HepG2 (cell line): ENCODE results near the gene ZNF865. TPM values are rescaled to one million over a fixed set of nuclear protein-coding genes. Genes with fewer than 3 reads are reported as not detected.

Source experiments
- HDAC1 ChIP-seq: sonication (generic); formaldehyde crosslinking; IDR thresholded peaks from 2 replicates; pipeline ENCODE4 v1.5.1; 2020; ENCODE audit warnings: mild to moderate bottlenecking, missing genetic modification reagents
- HES4 ChIP-seq: sonication (generic); formaldehyde crosslinking; IDR thresholded peaks from 2 replicates; pipeline ENCODE4 v1.9.0; 2021; ENCODE audit warnings: mild to moderate bottlenecking, missing genetic modification reagents, borderline replicate concordance
- JUNB ChIP-seq: sonication (generic); formaldehyde crosslinking; IDR thresholded peaks from 2 replicates; pipeline ENCODE4 v1.8.0; 2022; ENCODE audit warnings: missing genetic modification reagents, mild to moderate bottlenecking, borderline replicate concordance
- NCOR1 ChIP-seq: fragments of 200-600 bp; sonication (generic); IDR thresholded peaks from 2 replicates; pipeline ENCODE4 v1.7.0; 2017; ENCODE audit warnings: antibody characterized with exemption, low read length, borderline replicate concordance
- PPARG ChIP-seq: conservative IDR thresholded peaks from 2 replicates; pipeline ENCODE4 v1.6.1; 2016; ENCODE audit warnings: missing biosample characterization, missing genetic modification reagents
- PREB ChIP-seq: sonication (generic); formaldehyde crosslinking; IDR thresholded peaks from 2 replicates; pipeline ENCODE4 v1.4.0; 2020; ENCODE audit warnings: missing genetic modification reagents
- PRPF4 ChIP-seq: fragments of 200-400 bp; formaldehyde crosslinking; IDR thresholded peaks from 2 replicates; pipeline ENCODE4 v1.6.1; 2016; ENCODE audit warnings: low read length, low read depth; ENCODE audit not compliant: poor library complexity, severe bottlenecking
- RERE ChIP-seq: IDR thresholded peaks from 2 replicates; pipeline ENCODE4 v1.6.1; 2016; ENCODE audit warnings: low read depth, missing genetic modification reagents, missing compliant biosample characterization
- SCMH1 ChIP-seq: sonication (generic); formaldehyde crosslinking; IDR thresholded peaks from 2 replicates; pipeline ENCODE4 v1.9.0; 2021; ENCODE audit warnings: missing genetic modification reagents, mild to moderate bottlenecking, borderline replicate concordance
- SMAD3 ChIP-seq: sonication (generic); formaldehyde crosslinking; IDR thresholded peaks from 2 replicates; pipeline ENCODE4 v1.4.0; 2020; ENCODE audit warnings: missing genetic modification reagents
- SMARCE1 ChIP-seq: fragments of 450-650 bp; IDR thresholded peaks from 2 replicates; pipeline ENCODE4 v1.6.1; 2017; ENCODE audit warnings: borderline replicate concordance
- TBL1XR1 ChIP-seq: fragments of 150-350 bp; IDR thresholded peaks from 2 replicates; pipeline ENCODE4 v1.6.1; 2014; ENCODE audit warnings: borderline replicate concordance, low read length; ENCODE audit not compliant: partially characterized antibody
- ZFP91 ChIP-seq: sonication (generic); formaldehyde crosslinking; IDR thresholded peaks from 2 replicates; pipeline ENCODE4 v1.9.0; 2022; ENCODE audit warnings: missing genetic modification reagents, mild to moderate bottlenecking, borderline replicate concordance
- ZKSCAN8 ChIP-seq: IDR thresholded peaks from 2 replicates; pipeline ENCODE4 v1.6.1; 2016; ENCODE audit warnings: borderline replicate concordance, missing genetic modification reagents, missing compliant biosample characterization
- ZNF543 ChIP-seq: sonication (generic); formaldehyde crosslinking; IDR thresholded peaks from 2 replicates; pipeline ENCODE4 v1.4.0; 2020; ENCODE audit warnings: mild to moderate bottlenecking, missing genetic modification reagents
- ZNF549 ChIP-seq: sonication (generic); formaldehyde crosslinking; IDR thresholded peaks from 2 replicates; pipeline ENCODE4 v1.5.0; 2020; ENCODE audit warnings: missing genetic modification reagents
- polyA plus RNA-seq, 8 experiments: library from polyadenylated mRNA; depleted of rRNA in 3 of 8; stranded (reverse) in 7 of 8; unstranded in 1 of 8; fragments of >200 nt; fragmentation: Illumina TruSeq in 4 of 8; extraction: Trizol in 4 of 8; gene quantifications; 2 replicates each; pipeline versions ENCODE4 v1.2.1 to v1.2.3, GENCODE V29; 2011 to 2016; ENCODE audit warnings: low read depth in 4 of 8, missing spikeins in 1 of 8, mixed read lengths in 1 of 8; ENCODE audit not compliant: insufficient read depth in 1 of 8
- total RNA-seq, 5 experiments: library from RNA; depleted of rRNA; stranded (reverse); fragments of >200 nt; fragmentation: Illumina TruSeq; extraction: Trizol; gene quantifications; 2 replicates each; pipeline ENCODE4 v1.2.3, GENCODE V29; 2016; ENCODE audit warnings: low read depth in 1 of 5
- TF ChIP-seq, protein P1 (sequence below): sonication (generic); formaldehyde crosslinking; IDR thresholded peaks from 2 replicates; pipeline ENCODE4 v1.4.0; 2020; ENCODE audit warnings: missing genetic modification reagents
- TF ChIP-seq, protein P2 (sequence below): sonication (generic); formaldehyde crosslinking; IDR thresholded peaks from 2 replicates; pipeline ENCODE4 v1.4.0; 2020; ENCODE audit warnings: missing genetic modification reagents

ZNF865 gene
- total and polyA plus RNA-seq, 2 of the 13 experiments (the other 11 are each of a cell fraction or from before 2014, with no cell fraction given): 0.93 to 1.0 TPM

GRCh38 chr19:55653651-55654322 is 48.3 kb downstream of the ZNF865 start (continued):
- no peak for TF ChIP-seq RERE
- TF ChIP-seq ZNF549 (CRISPR knock-in tag): no peak
- peak; percentile 92 for TF ChIP-seq SMAD3 (CRISPR knock-in tag)
- TF ChIP-seq PRPF4: no peak
- TF ChIP-seq SCMH1 (CRISPR knock-in tag): no peak
- TF ChIP-seq TBL1XR1: no peak
- TF ChIP-seq, protein P1, sequence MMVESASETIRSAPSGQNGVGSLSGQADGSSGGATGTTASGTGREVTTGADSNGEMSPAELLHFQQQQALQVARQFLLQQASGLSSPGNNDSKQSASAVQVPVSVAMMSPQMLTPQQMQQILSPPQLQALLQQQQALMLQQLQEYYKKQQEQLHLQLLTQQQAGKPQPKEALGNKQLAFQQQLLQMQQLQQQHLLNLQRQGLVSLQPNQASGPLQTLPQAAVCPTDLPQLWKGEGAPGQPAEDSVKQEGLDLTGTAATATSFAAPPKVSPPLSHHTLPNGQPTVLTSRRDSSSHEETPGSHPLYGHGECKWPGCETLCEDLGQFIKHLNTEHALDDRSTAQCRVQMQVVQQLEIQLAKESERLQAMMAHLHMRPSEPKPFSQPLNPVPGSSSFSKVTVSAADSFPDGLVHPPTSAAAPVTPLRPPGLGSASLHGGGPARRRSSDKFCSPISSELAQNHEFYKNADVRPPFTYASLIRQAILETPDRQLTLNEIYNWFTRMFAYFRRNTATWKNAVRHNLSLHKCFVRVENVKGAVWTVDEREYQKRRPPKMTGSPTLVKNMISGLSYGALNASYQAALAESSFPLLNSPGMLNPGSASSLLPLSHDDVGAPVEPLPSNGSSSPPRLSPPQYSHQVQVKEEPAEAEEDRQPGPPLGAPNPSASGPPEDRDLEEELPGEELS: peak; percentile 24; the same call in 1 of the 2 replicates
- TF ChIP-seq ZNF543 (CRISPR knock-in tag): no peak
- no peak for TF ChIP-seq NCOR1
- TF ChIP-seq ZKSCAN8 (CRISPR knock-in tag): peak; percentile 34; the same call in 1 of the 2 replicates
- no peak for TF ChIP-seq HES4 (CRISPR knock-in tag)
- TF ChIP-seq HDAC1 (CRISPR knock-in tag): peak; percentile 91
- TF ChIP-seq JUNB (CRISPR knock-in tag): no peak
- TF ChIP-seq PREB: no peak
- no peak for TF ChIP-seq SMARCE1
- TF ChIP-seq PPARG: no peak
- TF ChIP-seq, protein P2, sequence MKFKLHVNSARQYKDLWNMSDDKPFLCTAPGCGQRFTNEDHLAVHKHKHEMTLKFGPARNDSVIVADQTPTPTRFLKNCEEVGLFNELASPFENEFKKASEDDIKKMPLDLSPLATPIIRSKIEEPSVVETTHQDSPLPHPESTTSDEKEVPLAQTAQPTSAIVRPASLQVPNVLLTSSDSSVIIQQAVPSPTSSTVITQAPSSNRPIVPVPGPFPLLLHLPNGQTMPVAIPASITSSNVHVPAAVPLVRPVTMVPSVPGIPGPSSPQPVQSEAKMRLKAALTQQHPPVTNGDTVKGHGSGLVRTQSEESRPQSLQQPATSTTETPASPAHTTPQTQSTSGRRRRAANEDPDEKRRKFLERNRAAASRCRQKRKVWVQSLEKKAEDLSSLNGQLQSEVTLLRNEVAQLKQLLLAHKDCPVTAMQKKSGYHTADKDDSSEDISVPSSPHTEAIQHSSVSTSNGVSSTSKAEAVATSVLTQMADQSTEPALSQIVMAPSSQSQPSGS (CRISPR knock-in tag): peak; percentile 66; the same call in 1 of the 2 replicates
- TF ChIP-seq ZFP91: peak; percentile 48
